ENCODE results near the gene PGGHG.

DNA sequence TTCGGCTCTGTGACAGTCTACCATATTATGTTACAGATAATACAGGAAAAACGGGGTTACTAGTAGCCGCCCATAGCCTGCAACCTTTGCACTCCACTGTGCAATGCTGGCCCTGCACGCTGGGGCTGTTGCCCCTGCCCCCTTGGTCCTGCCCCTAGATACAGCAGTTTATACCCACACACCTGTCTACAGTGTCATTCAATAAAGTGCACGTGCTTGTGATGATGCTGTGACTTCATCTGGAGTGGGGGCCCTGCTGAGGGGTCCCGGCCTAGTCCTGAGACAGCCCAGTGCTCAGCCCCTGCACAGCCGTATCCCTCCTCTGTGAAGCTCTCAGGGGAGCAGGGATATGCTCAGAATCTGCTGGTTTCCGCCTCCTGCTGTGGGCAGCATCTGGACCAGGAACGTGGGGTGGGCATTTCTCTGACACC lies 26.1 kb downstream of the PGGHG start:
- TF ChIP-seq, protein P1, sequence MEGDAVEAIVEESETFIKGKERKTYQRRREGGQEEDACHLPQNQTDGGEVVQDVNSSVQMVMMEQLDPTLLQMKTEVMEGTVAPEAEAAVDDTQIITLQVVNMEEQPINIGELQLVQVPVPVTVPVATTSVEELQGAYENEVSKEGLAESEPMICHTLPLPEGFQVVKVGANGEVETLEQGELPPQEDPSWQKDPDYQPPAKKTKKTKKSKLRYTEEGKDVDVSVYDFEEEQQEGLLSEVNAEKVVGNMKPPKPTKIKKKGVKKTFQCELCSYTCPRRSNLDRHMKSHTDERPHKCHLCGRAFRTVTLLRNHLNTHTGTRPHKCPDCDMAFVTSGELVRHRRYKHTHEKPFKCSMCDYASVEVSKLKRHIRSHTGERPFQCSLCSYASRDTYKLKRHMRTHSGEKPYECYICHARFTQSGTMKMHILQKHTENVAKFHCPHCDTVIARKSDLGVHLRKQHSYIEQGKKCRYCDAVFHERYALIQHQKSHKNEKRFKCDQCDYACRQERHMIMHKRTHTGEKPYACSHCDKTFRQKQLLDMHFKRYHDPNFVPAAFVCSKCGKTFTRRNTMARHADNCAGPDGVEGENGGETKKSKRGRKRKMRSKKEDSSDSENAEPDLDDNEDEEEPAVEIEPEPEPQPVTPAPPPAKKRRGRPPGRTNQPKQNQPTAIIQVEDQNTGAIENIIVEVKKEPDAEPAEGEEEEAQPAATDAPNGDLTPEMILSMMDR (IDR thresholded peaks at IDR 0.05) = no peak
- TF ChIP-seq POLR2A (IDR thresholded peaks at IDR 0.05) = no peak

Data from body of pancreas (tissue), 4 donors.